GM19099 (cell line): Measurements from ENCODE around the gene COA8.

Experiments used
- POLR2A ChIP-seq: IDR thresholded peaks from 3 replicates; pipeline ENCODE4 v1.6.1; 2011; ENCODE audit warnings: low read depth; ENCODE audit not compliant: insufficient read length; ENCODE audit errors: extremely low read depth

COA8 gene

GRCh38 chr14:103562429-103563225 lies at the start of gene COA8, which contains the start of gene BAG5:
Gene COA8 (plus strand): TSS chr14:103562960. CDS start chr14:103563002, 42 bp downstream.
Gene BAG5 (minus strand): TSS chr14:103562657. CDS start chr14:103561164, 1,493 bp downstream.
- peak; percentile 80 for TF ChIP-seq POLR2A

DNA sequence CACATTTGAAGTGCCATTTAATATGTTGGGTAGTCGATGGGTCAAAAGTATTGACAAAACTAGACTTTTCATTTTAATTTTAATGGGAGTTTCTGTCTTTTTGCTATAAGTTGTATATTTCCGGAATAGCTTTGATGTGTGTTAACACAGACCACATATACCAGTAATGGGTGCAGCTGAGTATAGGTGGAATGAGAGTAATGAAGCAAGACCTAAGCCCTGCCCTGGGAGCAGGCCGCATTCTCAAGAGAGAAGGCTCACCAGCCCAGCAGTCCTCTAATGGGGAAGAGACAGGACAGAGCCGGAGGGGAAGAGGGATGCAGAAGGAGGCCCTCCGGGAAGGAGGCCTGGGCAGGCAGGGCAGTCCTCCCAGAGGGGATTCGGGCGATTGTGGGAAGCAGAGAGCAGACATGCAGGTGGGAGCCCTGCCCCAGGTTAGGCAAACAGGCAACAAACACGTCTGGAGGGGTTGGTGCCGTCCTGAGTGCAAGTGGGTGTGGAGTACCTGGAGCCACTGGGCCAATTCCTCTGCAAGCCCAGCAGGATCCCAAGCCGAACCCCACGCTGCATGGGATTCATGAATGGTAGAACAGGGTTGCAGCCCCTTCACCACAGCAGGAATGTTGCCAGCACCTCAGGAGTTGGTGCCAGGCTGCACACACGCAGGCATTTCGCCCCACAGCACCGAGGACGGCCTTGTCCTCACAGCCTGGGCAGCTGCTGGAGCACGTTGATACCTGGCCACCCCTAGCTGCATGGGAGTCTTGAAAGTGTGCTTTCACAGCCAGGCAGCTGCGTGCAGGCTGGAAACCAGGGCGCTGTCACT lies 48.0 kb upstream of the COA8 start:
- no peak for TF ChIP-seq POLR2A

DNA sequence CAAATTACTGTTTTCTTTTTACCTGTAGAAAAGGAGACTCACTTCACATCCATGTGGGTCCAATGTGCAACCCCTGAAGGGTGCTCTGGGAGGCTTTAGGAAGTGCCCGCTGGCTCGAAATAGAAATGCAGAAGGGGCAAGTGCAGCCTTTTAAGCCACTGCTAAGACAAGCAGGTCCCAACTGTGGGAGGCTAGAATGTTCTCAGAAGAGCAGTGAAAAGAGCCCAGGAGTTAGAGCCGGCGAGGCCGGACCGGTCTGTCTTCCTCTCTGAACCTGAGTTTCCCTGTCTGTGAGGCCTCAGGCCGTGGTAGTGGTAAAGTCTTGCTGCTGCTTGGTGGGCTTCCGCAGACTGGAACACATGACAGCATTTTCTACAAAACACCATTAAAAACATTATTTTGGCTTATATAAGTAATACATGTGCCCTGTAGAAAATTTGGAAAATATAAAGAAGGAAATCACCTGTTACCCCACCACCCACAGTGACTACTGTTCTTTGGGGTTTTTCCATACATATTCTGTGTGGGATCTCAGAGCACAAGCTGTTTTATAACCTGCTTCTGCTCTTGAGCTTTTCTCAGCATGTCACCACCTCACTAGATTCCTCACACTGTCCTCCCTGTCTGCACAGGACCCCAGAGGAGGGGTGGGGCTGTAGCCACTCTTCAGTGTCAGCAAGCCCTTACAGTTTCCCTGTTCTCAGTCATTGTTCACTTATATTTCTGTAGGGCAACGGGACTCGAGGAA lies 46.2 kb upstream of the COA8 start:
- TF ChIP-seq POLR2A: no peak

GRCh38 chr14:103517174-103517566 lies 45.6 kb upstream of the COA8 start:
- no peak for TF ChIP-seq POLR2A

DNA sequence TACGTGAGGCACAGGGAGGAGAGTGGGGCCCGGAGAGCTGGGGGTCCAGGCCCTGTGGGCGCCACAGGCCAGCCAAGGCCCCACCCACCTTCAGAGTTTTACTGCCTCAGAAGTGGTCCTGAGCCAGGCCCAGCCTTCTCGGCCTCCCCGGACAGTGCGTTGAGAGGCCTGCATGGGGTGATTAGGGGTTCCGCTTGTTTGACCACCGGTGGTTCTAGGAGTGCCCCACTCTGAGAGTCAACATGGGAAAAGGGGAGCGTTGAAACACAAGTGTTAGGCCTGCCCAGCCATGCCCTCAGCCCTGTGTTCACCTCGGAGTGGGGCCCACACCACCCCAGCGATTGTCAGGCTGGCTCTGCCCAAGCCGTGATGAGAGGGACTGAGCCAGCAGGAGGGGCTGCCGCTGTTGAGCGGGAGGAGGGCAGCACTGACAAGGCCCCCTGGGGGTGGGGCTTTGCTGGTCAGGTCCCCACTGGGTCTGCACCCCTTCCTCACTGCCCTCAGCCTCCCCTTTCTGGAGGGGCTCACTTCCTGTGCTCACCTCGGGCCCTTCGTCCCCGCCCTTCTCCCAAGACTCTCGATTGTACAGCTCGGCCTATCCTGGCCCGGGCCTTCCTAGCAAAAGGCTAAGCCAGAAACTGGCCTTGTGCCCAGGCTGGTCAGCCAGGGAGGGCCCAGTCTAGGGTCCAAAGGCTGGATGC lies 44.9 kb upstream of the COA8 start:
- no peak for TF ChIP-seq POLR2A

- no peak for TF ChIP-seq POLR2A
Observed at GRCh38 chr14:103518422-103519042, 44.2 kb upstream of the COA8 start.

DNA sequence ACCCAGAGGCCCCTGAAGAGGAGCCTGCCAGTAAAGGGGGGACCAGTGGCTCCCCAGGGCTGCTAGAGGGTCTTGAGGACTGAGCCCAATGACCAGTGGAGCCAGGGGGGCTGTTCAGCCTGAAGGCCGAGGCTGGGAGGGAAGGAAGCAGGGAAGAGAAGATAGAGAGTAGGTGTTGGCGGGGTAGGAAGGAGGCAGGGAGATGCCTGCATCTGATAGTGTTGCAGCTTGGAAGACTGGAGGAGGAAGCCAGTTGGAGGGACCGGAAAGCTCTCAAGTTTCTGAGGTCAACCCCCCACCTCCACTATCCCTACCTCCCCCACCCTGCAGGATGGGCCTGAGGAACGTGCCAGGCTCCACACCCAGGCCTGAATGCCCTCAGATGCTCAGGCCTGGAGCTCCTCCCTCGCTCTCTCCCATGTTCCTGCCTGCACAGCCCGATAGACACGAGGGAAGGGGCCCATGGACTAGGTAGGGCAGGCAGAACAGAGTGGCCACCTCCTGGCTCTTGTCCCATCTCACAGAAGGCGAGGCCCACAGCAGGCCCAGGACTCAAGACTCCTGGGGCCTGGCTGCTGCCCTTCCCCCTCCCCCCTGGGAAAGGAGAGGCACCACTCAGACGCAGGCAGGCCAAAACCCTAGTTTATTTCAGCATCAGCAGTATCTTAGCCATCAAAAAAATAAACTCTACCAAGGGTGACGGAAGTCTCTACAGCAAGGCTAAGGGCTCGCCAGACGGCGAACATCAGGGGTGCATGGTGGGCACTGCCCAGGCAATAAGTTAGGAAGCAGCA lies 43.5 kb upstream of the COA8 start:
- TF ChIP-seq POLR2A: no peak

DNA sequence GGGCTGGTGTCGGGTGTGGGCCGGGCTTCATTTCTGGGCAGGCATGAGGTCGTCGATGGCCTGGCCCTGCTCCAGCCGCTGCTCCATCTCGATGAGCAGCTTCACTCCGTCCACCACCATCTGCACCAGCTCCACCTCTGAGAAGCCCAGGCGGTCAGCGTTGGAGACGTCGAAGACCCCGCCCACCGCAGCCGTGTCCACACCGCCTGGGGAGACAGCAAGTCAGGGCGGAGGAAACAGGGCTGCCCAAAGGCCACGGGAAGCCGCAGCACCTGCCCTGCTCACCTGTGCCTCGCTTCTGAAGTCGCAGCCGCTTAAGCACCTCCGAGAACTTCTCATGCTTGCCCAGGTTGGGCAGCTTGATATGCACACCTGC lies 42.9 kb upstream of the COA8 start:
- TF ChIP-seq POLR2A: no peak

DNA sequence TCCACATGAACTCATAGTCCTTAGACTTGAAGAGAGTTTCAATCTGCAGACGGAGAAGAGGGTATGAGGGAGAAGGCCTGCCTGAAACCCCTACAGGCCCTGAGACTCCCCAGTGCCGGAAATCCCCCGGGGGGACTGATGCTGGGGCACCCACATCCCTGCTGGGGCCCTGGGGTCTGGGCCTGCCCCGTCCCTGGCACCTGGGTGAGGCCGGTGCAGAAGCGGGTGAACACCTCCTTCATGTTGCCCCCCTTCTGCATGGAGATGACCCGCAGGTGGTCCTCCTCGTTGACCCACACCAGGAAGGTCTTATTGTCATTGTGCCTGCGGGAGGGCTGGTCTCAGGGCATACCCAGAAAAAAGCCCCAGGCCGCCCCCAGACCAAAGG lies 42.5 kb upstream of the COA8 start:
- TF ChIP-seq POLR2A: no peak

DNA sequence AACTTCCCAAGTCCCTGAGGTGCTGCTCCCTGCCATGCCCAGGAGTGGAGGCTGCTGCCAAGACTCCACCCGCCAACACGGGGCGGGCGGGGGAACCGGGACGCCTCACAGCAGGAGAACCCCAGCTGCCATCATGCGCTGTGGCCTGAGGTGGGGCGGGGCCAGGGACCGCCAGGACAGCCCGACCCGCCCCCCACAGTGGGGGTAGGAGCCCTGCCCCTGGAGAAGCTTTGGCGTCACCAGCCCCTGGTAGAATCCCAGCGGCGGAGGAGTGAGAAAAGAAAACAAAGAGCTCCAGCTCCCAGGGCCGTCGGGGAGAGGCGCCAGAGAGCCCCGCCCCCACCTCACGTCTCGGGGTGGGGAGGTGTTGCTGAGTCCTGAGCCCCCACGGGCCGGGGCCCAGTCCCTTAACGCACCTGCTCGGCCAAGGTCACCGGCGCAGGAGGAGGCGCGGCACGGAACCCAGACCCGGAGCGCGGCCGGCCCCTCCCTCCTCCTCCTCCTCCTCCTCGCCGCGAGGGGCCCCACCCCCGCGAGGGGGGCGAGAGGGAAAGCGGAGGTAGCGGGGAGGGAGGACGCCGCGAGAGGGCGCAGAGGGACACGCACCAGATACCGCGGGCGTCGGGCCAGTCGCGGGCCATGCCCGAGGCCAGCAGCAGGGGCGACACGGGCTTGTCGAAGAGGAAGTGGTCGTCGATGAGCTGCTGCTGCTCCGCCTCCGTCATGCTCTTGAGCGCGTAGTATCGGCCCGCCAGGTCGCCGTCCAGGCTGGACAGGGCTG lies 41.9 kb upstream of the COA8 start:
- no peak for TF ChIP-seq POLR2A

- no peak for TF ChIP-seq POLR2A
Observed at GRCh38 chr14:103521438-103521950, 41.3 kb upstream of the COA8 start.

GRCh38 chr14:103521951-103522563 lies 40.7 kb upstream of the COA8 start:
- TF ChIP-seq POLR2A: no peak
